Right cardiac atrium (tissue), 5 donors: ENCODE results near the gene TMEM181. TPM values are rescaled to one million over a fixed set of nuclear protein-coding genes. Genes with fewer than 3 reads are reported as not detected.
"Not testable (repeated sequence)": the region's sequence is repeated elsewhere in the genome, so short reads cannot be mapped to it uniquely, and the experiment has no call there.

Experiments used
- ATAC-seq, 2 donors: fragments of 200-7000 bp; cut with Tn5 transposase; one replicate each; pipeline versions ENCODE4 v1.8.0 to v1.9.1; 2020; ENCODE audit warnings: moderate library complexity in 2 of 2, mild to moderate bottlenecking in 1 of 2
- DNase-seq, 3 donors: peaks; one replicate each; pipeline ENCODE4 v3.0.0-alpha.2; 2020
- H3K27ac ChIP-seq: one replicate; pipeline ENCODE4 v1.5.1; 2013; ENCODE audit warnings: mild to moderate bottlenecking, low read length, control low read depth, moderate library complexity
- H3K27me3 ChIP-seq: one replicate; pipeline ENCODE4 v1.6.1; 2013; ENCODE audit not compliant: control insufficient read depth, insufficient read depth
- H3K4me1 ChIP-seq: one replicate; pipeline ENCODE4 v1.6.1; 2013; ENCODE audit warnings: low read length; ENCODE audit not compliant: control insufficient read depth, insufficient read depth
- H3K4me3 ChIP-seq: one replicate; pipeline ENCODE4 v1.5.1; 2013; ENCODE audit warnings: low read length, control low read depth
- H3K9me3 ChIP-seq: one replicate; pipeline ENCODE4 v1.6.1; 2013; ENCODE audit warnings: low read length; ENCODE audit not compliant: control insufficient read depth
- WGBS: extraction: QIAGEN DNeasy Blood & Tissue Kit; methylation state at CpG from one replicate; pipeline ENCODE4 v1.1.7; 2013; 5-methylcytosine and 5-hydroxymethylcytosine counted together
- intact Hi-C, 4 donors: fragments of 100-400 bp; cut with DNase I; formaldehyde crosslinking; loops; one replicate each; pipeline versions ENCODE4 v1.11.0 to v1.14.0; 2022 to 2023
- polyA plus RNA-seq: library from polyadenylated mRNA; stranded (reverse); fragments of 200-250 nt; gene quantifications from one replicate; pipeline ENCODE4 v1.2.3, GENCODE V29; 2013
- total RNA-seq, 4 donors: library from RNA; stranded (reverse); fragmentation: NEBNext Ultra II Directional; extraction: Animal tissue kit (Norgen Biotek cat#: 25700); gene quantifications; one replicate each; pipeline ENCODE4 v1.2.1, GENCODE V29; 2021
- donor health status: healthy with polysubstance abuse.
- donor health status: DM: no; HTN: yes; CAD: no.
- donor health status: DM: no; HTN: no; CAD: no.
- donor health status: DM: no; HTN: yes; CAD: no; lungs with severe emphysema.
- donor health status: DM: yes; HTN: yes; CAD: no.

TMEM181 gene
- total and polyA plus RNA-seq, 5 donors: 7.4 to 24.5 (median 16.9) TPM

DNA sequence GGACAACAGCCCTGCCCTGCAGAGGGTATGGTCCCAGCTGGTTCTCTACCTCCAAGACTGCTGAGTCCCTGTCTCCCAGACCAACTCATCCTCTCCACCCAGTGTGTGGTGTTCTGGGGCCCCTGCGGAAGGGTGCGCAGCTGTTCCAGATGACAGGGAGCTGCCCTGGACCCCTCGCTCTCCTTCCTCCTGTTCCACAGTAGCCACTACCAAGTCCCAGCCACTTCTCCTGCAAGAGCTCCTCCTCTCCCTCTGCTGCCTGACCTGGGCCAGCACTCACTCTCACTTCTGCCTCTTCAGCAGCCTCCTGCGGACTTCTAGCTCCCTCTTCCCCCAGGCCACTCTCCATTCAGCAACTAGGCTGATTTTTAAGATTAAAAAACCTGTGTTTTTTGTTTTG lies 40.1 kb upstream of the TMEM181 start:
- no peaks in the 10 kb centered on the region for H3K9me3 ChIP-seq
- ATAC-seq (no peak), DNase-seq (no peak)
- H3K27me3 ChIP-seq: no peaks in the 10 kb centered on the region
- H3K4me1 ChIP-seq: no peaks in the 10 kb centered on the region
- no peak overlapping the region for H3K4me3 ChIP-seq
- WGBS: 55% methylated on average over 4 of the region's 4 CpGs
- intact Hi-C loops: loop anchor here (5.0 to 10.0 kb wide), 2 partner anchors 295 to 297 kb away; no protein-coding TSS in a partner anchor
- H3K27ac ChIP-seq: no peak overlapping the region

DNA sequence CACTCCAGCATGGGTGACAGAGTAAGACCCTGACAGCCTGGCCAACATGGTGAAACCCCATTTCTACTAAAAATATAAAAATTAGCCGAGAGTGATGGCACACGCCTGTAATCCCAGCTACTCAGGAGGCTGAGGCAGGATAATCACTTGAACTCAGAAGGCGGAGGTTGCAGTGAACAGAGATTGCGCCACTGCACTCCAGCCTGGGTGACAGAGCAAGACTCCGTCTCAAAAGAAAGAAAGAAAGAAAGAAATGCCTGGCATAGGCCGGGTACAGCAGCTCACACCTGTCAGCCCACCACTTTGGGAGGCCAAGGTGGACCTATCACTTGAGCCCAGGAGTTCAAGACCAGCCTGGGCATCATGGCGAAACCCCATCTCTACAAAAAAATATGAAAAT lies 38.9 kb upstream of the TMEM181 start:
- ATAC-seq, H3K27me3 ChIP-seq, H3K27ac ChIP-seq, H3K9me3 ChIP-seq, H3K4me1 ChIP-seq, H3K4me3 ChIP-seq, DNase-seq: not testable (repeated sequence)
- intact Hi-C loops: loop anchor here in 1 of 4 donors (10.0 kb wide), 1 partner anchor 296 kb away; no protein-coding TSS in a partner anchor
- 94% methylated on average over 7 of the region's 7 CpGs for WGBS

DNA sequence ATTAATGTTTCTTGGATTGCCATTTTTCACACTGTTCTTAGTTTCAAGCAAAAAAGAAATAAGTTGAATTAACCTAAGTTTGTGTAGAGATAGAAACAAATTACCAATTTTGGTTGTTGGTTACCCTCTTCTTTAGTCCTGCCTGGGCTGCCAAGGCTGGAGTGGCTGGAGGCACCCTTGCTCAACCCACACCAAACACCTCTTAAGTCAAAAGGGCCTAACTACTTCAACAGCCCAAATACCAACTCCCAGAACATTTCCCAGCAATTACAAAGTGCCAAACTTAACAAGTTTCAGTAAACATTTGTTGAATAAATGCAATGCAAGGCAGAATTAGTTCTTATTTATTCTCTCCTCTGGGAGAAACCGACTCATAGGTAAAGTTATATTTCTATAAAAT lies 38.1 kb upstream of the TMEM181 start:
- no peaks in the 10 kb centered on the region for H3K4me1 ChIP-seq
- no peak for DNase-seq
- no peak overlapping the region for H3K4me3 ChIP-seq
- ATAC-seq: no peak
- intact Hi-C loops: loop anchor here in 1 of 4 donors (10.0 kb wide), 1 partner anchor 297 kb away; no protein-coding TSS in a partner anchor
- H3K9me3 ChIP-seq: no peaks in the 10 kb centered on the region
- H3K27me3 ChIP-seq: no peaks in the 10 kb centered on the region
- H3K27ac ChIP-seq: no peak overlapping the region
- WGBS: 92% methylated on average over 1 of the region's 1 CpG

DNA sequence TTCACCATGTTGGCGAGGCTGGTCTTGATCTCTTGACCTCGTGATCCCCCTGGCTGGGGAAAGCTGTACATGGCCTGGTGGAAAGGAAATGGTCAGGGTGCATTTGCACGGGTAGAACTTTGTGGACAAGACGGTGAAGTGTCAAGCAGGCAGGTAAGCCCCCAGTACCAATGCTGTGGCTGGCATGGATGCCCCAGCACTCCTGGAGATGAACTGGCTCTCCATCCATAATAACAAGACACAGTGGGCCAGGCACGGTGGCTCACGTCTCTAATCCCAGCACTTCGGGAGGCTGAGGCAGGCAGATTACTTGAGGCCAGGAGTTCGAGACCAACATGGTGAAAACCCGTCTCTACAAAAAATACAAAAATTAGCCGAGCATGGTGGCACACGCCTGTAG lies 37.3 kb upstream of the TMEM181 start:
- no peak for ATAC-seq
- H3K27ac ChIP-seq: no peak overlapping the region
- intact Hi-C loops: loop anchor here in 1 of 4 donors (10.0 kb wide), 1 partner anchor 298 kb away; no protein-coding TSS in a partner anchor
- DNase-seq: no peak
- H3K27me3 ChIP-seq: no peaks in the 10 kb centered on the region
- WGBS: 94% methylated on average over 11 of the region's 11 CpGs
- no peaks in the 10 kb centered on the region for H3K9me3 ChIP-seq
- no peak overlapping the region for H3K4me3 ChIP-seq
- H3K4me1 ChIP-seq: no peaks in the 10 kb centered on the region

DNA sequence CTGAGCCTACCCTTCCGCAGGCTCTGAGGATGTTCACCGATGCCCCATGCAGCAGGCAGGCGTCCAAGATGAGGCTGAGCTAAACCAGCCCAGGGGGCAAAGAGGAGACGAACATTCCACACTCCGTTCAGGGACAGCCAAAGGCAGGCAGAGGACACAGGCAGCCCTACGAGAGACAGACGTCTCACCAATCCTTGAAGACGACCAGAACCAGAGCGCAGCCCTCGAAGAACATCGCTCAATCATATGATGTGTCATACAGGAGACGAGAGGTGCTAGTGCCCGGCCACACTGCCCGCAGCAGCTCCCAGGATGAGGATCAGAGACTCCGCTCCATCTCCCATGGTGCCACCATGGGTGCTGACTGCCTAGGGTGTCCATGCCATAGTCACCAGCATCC lies 35.6 kb upstream of the TMEM181 start:
- WGBS: 93% methylated on average over 15 of the region's 15 CpGs
- Histone ChIP-seq H3K4me1 (no peaks in the 10 kb centered on the region), H3K4me3 (no peak overlapping the region), H3K9me3 (no peaks in the 10 kb centered on the region), H3K27me3 (no peaks in the 10 kb centered on the region), H3K27ac (no peak overlapping the region)
- ATAC-seq: no peak
- intact Hi-C loops: loop anchor here in 1 of 4 donors (10.0 kb wide), 1 partner anchor 300 kb away; no protein-coding TSS in a partner anchor
- no peak for DNase-seq

DNA sequence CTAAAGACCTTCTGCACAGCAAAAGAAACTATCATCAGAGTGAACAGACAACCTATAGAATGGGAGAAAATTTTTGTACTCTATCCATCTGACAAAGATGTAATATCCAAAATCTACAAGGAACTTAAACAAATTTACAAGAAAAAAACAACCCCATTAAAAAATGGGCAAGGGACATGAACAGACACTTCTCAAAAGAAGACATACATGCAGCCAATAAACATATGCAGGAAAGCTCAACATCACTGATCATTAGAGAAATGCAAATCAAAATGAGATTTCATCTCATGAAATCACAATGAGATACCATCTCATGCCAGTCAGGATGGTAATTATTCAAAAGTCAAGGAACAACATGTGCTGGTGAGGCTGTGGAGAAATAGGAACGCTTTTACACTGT lies 32.0 kb upstream of the TMEM181 start:
- H3K27me3 ChIP-seq, ATAC-seq, DNase-seq: not testable (repeated sequence)

DNA sequence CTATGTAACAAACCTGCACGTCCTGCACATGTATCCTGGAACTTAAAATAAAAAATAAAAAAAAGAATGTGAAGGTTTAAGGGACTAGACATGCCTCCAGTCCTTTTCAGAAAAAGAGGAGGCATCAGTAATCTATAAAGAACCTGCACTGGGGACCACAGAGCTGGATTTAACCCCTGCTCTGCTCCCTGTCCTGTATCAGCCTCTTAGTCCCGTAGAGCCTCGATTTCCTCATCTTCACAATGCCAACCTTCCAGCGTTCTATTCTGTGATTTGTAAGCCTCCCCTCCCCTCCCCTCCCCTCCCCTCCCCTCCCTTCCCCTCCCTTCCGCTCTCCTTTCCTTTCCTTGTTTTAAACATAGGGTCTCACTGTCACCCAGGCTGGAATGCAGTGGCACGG lies 31.1 kb upstream of the TMEM181 start:
- intact Hi-C loops: loop anchor here in 1 of 4 donors (10.0 kb wide), 1 partner anchor 304 kb away; no protein-coding TSS in a partner anchor
- WGBS: 77% methylated on average over 6 of the region's 6 CpGs
- H3K4me3 ChIP-seq: no peak overlapping the region

More for the DNA sequence above, 32.0 kb upstream of the TMEM181 start:
- not testable (repeated sequence) for H3K4me1 ChIP-seq, H3K4me3 ChIP-seq, H3K9me3 ChIP-seq, H3K27ac ChIP-seq
- intact Hi-C loops: loop anchor here in 1 of 4 donors (10.0 kb wide), 1 partner anchor 303 kb away; no protein-coding TSS in a partner anchor
- 89% methylated on average over 1 of the region's 1 CpG for WGBS

DNA sequence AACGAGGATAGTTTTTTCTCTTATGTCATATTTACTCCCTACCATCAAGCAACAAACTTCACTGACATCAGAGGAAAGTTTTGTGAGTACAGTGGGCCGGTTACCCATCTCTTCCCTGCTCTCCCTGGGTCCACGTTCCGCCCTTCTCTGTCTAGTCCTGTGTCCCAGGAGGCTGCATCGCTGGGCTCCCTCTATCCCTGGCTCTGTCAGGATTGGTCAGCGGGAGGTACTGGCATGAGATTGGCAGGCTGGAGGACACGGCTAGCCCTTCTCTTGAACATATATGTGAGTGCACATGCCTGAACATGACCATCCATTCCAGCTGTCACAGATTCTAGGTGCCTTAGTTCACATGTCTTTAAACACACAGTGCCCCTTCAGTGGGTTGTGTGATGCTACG lies 30.3 kb upstream of the TMEM181 start:
- no peak overlapping the region for H3K4me3 ChIP-seq
- no peak overlapping the region for H3K27ac ChIP-seq
- H3K4me1 ChIP-seq: no peaks in the 10 kb centered on the region
- intact Hi-C loops: loop anchor here in 1 of 4 donors (10.0 kb wide), 1 partner anchor 305 kb away; no protein-coding TSS in a partner anchor
- DNase-seq (no peak), ATAC-seq (no peak)
- no peaks in the 10 kb centered on the region for H3K27me3 ChIP-seq
- no peaks in the 10 kb centered on the region for H3K9me3 ChIP-seq
- 76% methylated on average over 8 of the region's 8 CpGs for WGBS

More for the DNA sequence above, 31.1 kb upstream of the TMEM181 start:
- Histone ChIP-seq H3K27ac (no peak overlapping the region), H3K27me3 (no peaks in the 10 kb centered on the region), H3K9me3 (no peaks in the 10 kb centered on the region), H3K4me1 (no peaks in the 10 kb centered on the region)
- ATAC-seq (no peak), DNase-seq (no peak)

DNA sequence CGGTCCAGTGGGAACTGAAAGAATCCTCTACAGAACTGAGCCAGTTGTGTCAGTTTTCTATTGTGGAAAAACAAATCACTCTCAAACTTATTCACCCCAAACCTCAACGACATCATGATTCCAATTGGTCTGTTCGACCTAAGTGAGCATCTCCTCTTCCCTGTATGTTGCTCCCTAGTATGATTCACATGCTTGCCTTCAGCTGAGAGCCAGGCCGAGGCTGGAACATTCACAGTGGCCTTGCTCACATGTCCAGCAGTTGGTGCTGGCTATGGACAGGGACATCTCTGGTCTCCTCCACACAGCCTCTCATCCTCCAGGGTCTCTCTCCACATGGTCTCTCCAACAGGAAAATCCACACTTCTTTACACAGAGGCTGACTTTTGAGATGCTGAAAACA lies 28.3 kb upstream of the TMEM181 start:
- 82% methylated on average over 4 of the region's 4 CpGs for WGBS
- ATAC-seq (no peak), DNase-seq (no peak)
- Histone ChIP-seq H3K27me3 (no peaks in the 10 kb centered on the region), H3K4me1 (no peaks in the 10 kb centered on the region), H3K4me3 (no peak overlapping the region), H3K27ac (no peak overlapping the region), H3K9me3 (no peaks in the 10 kb centered on the region)
- intact Hi-C loops: no loop called here

DNA sequence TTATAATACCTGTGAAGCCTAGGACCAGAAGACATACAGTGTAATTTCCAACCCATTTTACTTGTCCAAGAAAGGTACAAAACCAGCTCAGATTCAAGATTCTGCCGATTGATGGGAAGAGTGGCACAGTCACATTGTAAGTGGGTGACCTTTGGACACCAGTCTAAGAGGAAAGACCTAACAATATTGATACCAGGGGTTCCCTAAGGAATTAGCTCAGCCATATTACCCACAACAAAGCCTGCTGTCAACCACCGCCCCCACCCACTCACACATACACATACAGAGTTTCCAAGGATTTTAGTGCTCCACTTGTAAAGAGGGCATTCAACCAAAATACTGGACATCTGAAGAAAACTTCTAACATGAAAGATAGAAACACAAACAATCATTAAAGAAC lies 27.9 kb upstream of the TMEM181 start:
- Histone ChIP-seq H3K4me3 (no peak overlapping the region), H3K9me3 (no peaks in the 10 kb centered on the region), H3K27me3 (no peaks in the 10 kb centered on the region), H3K27ac (no peak overlapping the region), H3K4me1 (no peaks in the 10 kb centered on the region)
- over 99% methylated on average over 2 of the region's 2 CpGs for WGBS
- intact Hi-C loops: no loop called here
- ATAC-seq (no peak), DNase-seq (no peak)

DNA sequence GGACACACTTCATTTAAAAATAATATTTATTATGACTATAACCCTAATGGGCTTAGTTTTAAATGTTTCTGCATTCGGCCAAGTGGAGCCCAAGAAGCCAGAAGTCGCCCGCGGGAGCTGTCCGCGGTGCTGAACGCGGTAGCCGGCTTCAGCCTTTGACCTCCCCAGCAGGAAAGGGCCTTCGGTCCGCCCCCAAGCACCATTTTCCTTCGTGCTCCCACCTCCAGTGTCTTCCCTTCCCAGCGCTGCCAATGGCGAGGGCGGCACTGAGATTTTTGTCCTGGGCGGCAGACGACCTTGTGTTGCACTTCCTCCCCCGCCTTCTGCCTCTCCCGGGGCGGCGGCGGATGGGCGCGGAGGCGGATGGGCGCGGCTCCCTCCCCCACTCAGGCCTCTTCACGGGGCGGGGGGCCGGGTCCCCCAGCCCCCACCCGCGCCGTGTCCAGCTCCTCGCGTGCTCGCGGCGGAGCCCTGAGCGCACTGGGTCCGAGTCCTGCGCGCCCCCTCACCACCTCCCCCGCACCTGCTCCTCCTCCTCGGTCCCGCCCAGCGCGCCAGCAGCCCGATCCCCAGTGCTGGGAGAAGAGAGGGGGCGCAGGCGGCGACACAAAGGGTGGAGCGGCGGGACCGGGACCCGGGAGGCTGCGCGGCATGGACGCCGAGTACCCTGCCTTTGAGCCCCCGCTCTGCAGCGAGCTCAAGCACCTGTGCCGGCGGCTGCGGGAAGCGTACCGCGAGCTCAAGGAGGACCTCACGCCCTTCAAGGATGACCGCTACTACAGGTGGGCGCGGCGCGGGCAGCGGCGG lies 23.6 kb upstream of the TMEM181 start:
- Histone ChIP-seq H3K4me3 (peak overlapping the region; percentile 49), H3K27ac (no peak overlapping the region), H3K9me3 (no peaks in the 10 kb centered on the region), H3K27me3 (no peaks in the 10 kb centered on the region), H3K4me1 (no peaks in the 10 kb centered on the region)
- intact Hi-C loops: no loop called here
- DNase-seq (peak; percentile 77 to 92 (median 92)), ATAC-seq (peak; percentile 75 to 86)
- WGBS: under 1% methylated on average over 75 of the region's 75 CpGs
